Measurements from ENCODE around the gene OR5J2. TPM values are rescaled to one million over a fixed set of nuclear protein-coding genes. Genes with fewer than 3 reads are reported as not detected.

Gene OR5J2
- not detected in 2 replicates for total RNA-seq

GRCh38 chr11:56176318-56176717 is at the start of gene OR5J2:
TSS of gene OR5J2 (plus strand) at chr11:56176618. CDS start at chr11:56176618, 0 bp downstream.

DNA sequence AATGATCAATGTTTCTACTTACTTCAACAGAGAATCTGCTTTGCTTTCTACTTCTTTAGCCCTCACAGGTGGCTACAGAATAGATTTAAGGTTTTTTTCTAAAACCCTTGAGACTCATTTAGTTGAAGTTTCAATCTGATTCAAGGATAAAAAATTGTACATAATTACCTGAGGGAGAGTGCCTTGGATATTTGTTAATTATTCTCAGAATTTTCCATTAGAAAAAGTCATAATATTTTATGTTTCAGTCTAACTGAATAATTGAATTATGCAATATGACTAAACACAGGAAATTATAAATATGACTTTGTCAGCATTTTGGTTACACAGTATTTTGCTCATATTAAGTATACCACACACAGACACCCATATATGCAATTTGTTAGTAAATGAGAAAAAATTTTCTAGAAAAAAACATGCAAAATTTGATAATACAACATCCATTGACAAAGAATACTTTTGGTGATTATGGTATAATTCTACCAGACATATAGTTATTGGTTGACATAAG is 36.2 kb upstream of the OR5J2 start, which contains the start of gene OR8J3:
TSS of gene OR8J3 (minus strand) at position 51 of the 511 bp plus-strand sequence. CDS start 2,483 bp downstream, outside the sequence.

GRCh38 chr11:56160217-56160616 is 16.2 kb upstream of the OR5J2 start, which contains the start of gene OR8K5:
TSS of gene OR8K5 (minus strand) at chr11:56160317. CDS start at chr11:56160317, 0 bp downstream.

Other genes starting within 250 kb of the OR5J2 start
- not detected in 2 replicates for gene OR5I1, start 240.2 kb upstream of the OR5J2 start, total RNA-seq
- gene OR10AG1, start 206.7 kb upstream of the OR5J2 start, total RNA-seq: not detected in 2 replicates
- not detected in 2 replicates for gene OR5F1, start 182.0 kb upstream of the OR5J2 start, total RNA-seq
- gene OR5AS1, start 149.0 kb upstream of the OR5J2 start, total RNA-seq: not detected in 2 replicates
- not detected in 2 replicates for gene OR8I2, start 83.3 kb upstream of the OR5J2 start, total RNA-seq
- gene OR8H2, start 72.9 kb upstream of the OR5J2 start, total RNA-seq: not detected in 2 replicates
- not detected in 2 replicates for gene OR8H3, start 54.2 kb upstream of the OR5J2 start, total RNA-seq
- gene OR8J3, start 36.4 kb upstream of the OR5J2 start, total RNA-seq: not detected in 2 replicates
- gene OR8K5, start 16.3 kb upstream of the OR5J2 start, total RNA-seq: not detected in 2 replicates
- not detected in 2 replicates for gene OR5T2, start 57.6 kb downstream of the OR5J2 start, total RNA-seq
- not detected in 2 replicates for gene OR5T3, start 75.6 kb downstream of the OR5J2 start, total RNA-seq
- gene OR5T1, start 97.5 kb downstream of the OR5J2 start, total RNA-seq: not detected in 2 replicates
- not detected in 2 replicates for gene OR8H1, start 115.6 kb downstream of the OR5J2 start, total RNA-seq
- gene OR8K3, start 138.5 kb downstream of the OR5J2 start, total RNA-seq: not detected in 2 replicates
- gene OR8K1, start 169.4 kb downstream of the OR5J2 start, total RNA-seq: not detected in 2 replicates
- gene OR8J1, start 177.7 kb downstream of the OR5J2 start, total RNA-seq: not detected in 2 replicates
- not detected in 2 replicates for gene OR8U1, start 199.0 kb downstream of the OR5J2 start, total RNA-seq
- gene OR5AL1, start 236.1 kb downstream of the OR5J2 start, total RNA-seq: not detected in 2 replicates

Data from airway epithelial cell (primary cell).